VCaP (cell line): ENCODE results near the gene FSIP1.

Experiments
- H3K27ac ChIP-seq: fragments of 450-650 bp; 2 replicates; pipeline ENCODE4 v1.5.1; 2017
- TF ChIP-seq, protein P1 (sequence below): fragments of 450-650 bp; conservative IDR thresholded peaks from 2 replicates; pipeline ENCODE4 v1.5.1; 2017; ENCODE audit warnings: mild to moderate bottlenecking, moderate library complexity

The FSIP1 gene

DNA sequence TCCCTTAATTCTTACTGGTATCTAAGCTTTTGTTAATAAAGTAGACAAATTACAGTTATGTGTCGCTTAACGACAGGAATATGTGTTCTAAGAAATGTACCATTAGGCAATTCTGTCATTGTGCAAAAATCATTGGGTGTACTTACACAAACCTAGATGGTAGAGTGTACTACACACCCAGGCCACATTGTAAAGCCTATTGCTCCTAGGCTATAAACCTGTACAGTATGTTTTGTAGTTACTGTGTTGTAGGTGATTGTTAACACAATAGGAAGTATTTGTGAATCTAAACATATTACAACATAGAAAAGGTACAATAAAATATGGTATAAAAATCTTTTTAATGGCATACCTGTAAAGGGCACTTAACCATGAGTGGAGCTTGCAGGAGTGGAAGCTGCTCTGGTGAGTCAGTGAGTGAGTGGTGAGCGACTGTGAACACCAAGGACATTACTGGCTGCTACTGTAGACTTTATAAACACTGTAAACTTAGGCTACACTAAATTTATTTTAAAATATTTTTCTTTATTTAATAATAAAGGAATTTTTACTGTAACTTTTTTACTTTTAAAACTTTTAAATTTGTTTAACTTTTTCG lies 47.4 kb downstream of the FSIP1 start:
- H3K27ac ChIP-seq = no peak overlapping the region
- TF ChIP-seq, protein P1, sequence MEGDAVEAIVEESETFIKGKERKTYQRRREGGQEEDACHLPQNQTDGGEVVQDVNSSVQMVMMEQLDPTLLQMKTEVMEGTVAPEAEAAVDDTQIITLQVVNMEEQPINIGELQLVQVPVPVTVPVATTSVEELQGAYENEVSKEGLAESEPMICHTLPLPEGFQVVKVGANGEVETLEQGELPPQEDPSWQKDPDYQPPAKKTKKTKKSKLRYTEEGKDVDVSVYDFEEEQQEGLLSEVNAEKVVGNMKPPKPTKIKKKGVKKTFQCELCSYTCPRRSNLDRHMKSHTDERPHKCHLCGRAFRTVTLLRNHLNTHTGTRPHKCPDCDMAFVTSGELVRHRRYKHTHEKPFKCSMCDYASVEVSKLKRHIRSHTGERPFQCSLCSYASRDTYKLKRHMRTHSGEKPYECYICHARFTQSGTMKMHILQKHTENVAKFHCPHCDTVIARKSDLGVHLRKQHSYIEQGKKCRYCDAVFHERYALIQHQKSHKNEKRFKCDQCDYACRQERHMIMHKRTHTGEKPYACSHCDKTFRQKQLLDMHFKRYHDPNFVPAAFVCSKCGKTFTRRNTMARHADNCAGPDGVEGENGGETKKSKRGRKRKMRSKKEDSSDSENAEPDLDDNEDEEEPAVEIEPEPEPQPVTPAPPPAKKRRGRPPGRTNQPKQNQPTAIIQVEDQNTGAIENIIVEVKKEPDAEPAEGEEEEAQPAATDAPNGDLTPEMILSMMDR = no peak

DNA sequence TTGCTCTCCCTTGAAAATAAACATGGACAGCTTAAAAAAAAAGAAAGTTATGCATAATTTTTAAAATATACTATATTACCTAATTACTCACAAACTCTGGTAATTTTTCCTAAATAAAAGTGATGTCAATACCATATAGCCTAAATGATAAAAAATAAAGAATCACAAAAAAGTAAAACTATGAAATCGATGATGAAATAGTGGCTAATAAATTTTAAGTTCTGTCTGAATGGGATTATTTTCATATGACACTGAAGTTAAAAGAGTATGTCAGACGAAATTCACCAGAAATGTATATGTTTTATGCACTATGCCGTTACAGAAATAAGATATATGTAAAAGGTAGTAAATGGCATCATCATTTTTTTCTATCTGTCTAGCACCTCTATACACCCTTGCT lies 51.4 kb downstream of the FSIP1 start:
- TF ChIP-seq, protein P1 = no peak
- no peak overlapping the region for H3K27ac ChIP-seq

DNA sequence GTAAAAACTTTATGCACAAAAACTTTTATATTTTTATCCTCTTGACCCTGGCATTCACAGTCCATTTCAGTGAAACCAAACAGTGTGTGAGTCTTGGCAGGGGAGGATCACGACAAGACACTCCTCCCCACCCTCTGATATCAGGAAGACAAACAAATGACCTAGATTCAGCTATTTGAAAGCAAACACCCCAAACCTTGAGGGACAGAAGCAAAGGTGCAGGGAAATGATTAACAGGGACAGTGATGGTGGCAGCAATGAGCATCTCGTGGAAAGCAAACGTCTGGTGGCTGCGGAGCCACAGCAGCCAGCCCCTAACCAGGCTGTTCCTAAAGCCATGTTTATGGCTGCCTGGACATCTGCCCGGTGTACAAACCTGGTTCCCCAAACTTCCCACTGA lies 52.1 kb downstream of the FSIP1 start:
- TF ChIP-seq, protein P1 = no peak
- peak overlapping the region; percentile 21 for H3K27ac ChIP-seq

DNA sequence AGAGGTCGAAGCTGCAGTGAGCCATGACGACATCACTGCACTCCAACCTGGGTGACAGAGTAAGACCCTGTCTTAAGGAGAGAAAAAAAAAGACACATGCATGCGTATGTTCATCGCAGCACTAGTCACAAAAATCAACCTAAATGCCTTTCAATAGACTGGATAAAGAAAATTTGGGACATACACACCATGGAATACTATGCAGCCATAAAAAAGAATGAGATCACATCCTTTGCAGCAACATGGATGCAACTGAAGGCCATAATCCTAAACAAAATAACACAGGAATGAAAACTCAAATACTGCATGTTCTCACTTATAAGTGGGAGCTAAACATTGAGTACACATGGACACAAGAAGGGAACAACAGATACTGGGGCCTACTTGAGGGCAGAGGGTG lies 53.1 kb downstream of the FSIP1 start:
- H3K27ac ChIP-seq = 0 out of 2 replicates have a peak overlapping the region, but pooled peaks have one; percentile 21
- TF ChIP-seq, protein P1 = no peak

DNA sequence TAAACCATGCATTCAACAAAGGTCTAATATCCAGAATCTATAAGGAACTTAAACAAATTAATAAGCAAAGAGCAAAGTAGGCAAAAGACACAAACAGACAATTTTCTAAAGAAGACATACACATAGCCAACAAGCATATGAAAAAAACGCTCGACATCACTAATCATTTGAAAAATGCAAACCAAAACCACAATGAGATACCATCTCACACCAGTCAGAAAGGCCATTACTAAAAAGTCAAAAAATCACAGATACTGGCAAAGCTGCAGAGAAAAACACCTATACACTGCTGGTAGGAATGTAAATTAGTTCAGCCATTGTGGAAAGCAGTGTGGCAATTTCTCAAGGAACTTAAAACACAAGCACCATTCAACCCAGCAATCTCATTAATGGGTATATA lies 53.8 kb downstream of the FSIP1 start:
- H3K27ac ChIP-seq = no peak overlapping the region
- TF ChIP-seq, protein P1 = no peak

DNA sequence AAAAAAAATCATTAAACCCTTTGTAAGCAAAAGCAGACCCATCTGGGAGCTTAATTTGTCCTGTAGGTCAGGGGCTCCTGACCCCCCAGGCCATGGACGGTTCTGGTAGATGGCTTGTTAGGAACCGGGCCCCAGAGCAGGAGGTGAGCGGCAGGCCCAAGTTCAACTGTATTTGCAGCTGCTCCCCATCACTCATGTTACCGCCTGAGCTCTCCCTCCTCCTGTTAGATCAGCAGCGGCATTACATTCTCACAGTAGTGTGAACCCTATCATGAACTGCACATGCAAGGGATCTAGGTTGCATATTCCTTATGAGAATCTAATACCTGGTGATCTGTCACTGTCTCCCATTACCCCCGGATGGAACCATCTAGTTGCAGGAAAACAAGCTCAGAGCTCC lies 60.7 kb downstream of the FSIP1 start:
- H3K27ac ChIP-seq = no peak overlapping the region
- TF ChIP-seq, protein P1 = no peak

DNA sequence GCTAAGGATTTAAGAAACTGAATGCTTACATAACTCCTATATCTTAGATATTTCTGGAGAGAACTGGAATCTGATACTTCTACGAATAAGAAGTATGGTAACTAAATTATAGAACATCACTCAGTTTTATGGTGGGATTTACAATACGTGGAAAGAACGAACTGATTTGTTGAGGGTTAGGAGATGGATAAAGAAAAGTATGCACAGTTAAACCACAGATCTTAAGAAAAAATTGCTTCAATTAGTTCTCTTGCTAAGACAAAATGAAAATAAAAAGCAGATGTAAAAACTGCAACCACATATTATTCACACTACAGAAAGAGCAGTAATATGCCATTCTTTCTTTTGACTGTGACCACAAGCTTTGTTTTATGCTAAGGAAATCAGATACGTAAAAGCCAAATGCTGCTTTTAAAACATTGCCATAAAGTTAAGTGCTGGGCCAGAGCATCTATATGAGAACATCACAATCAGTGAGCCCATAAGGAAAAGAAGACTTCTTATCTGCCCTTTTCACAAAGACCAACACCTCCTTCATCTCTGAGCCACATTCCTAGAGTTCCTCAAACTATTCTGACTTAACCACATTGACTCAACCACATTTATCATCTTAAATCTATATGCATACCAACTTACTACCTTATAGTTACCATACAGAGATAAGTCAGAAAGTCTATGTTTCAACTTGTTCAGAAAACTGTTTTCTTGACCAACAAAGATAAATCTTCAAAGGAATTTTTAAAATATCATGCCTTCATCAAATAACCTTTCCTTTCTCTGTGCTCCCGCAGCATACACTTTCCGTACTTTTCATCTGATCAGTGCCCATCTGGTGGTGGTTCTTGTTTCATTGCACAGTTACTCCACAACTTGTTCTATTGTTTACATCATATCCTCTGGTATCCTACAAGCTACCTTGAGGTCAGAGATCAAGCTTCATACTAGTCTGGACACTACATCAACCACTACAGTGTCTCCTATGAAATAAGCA lies 61.7 kb downstream of the FSIP1 start:
- peak overlapping the region; percentile 61 for H3K27ac ChIP-seq
- TF ChIP-seq, protein P1 = no peak
